Right atrium auricular region (tissue), 2 donors: ENCODE data around the gene SLC17A8. TPM values are rescaled to one million over a fixed set of nuclear protein-coding genes. Genes with fewer than 3 reads are reported as not detected.

Experiments
- DNase-seq: peaks from one replicate; pipeline ENCODE4 v3.0.0-alpha.2; 2019; ENCODE audit warnings: low spot score
- H3K27ac ChIP-seq, 2 donors: fragments of 200-600 bp; sonication (generic); 1 replicate in 1 of 2; 2 replicates in 1 of 2; pipeline ENCODE4 v1.5.1; 2016 to 2019
- H3K27me3 ChIP-seq, 2 donors: fragments of 200-600 bp; sonication (generic); one replicate each; pipeline versions ENCODE4 v1.5.1 to v1.6.0; 2017 to 2019
- H3K36me3 ChIP-seq: fragments of 200-600 bp; sonication (generic); one replicate; pipeline ENCODE4 v1.5.1; 2016
- H3K4me1 ChIP-seq, 2 donors: fragments of 200-600 bp; sonication (generic); one replicate each; pipeline versions ENCODE4 v1.5.1 to v1.6.0; 2017 to 2019
- H3K4me3 ChIP-seq, 2 donors: fragments of 200-600 bp; sonication (generic); 1 replicate in 1 of 2; 2 replicates in 1 of 2; pipeline ENCODE4 v1.5.1; 2017 to 2019; ENCODE audit warnings: mild to moderate bottlenecking in 1 of 2, moderate library complexity in 1 of 2
- H3K9me3 ChIP-seq, 2 donors: fragments of 200-600 bp; sonication (generic); one replicate each; pipeline ENCODE4 v1.5.1; 2019
- CTCF ChIP-seq, 2 donors: fragments of 200-600 bp; sonication (generic); IDR thresholded peaks; one replicate each; pipeline ENCODE4 v1.5.1; 2019; ENCODE audit warnings: antibody characterized with exemption in 2 of 2
- total RNA-seq, 2 donors: library from RNA; depleted of rRNA; stranded (reverse); fragments of >200 nt; gene quantifications; one replicate each; pipeline ENCODE4 v1.1.0, GENCODE V29; 2016

Gene SLC17A8
- total RNA-seq, 2 donors from 2014 or later: not detected

- TF ChIP-seq CTCF (IDR thresholded peaks at IDR 0.05): no peak
- no peak for DNase-seq
- Histone ChIP-seq H3K9me3 (no peaks in the 10 kb centered on the region), H3K27ac (no peak overlapping the region), H3K4me1 (no peaks in the 10 kb centered on the region), H3K36me3 (no peaks in the 10 kb centered on the region), H3K4me3 (no peak overlapping the region), H3K27me3 (no peaks in the 10 kb centered on the region)
Measured at GRCh38 chr12:100468126-100468525, 111.3 kb downstream of the SLC17A8 start.

Other genes with a start within 250 kb of the SLC17A8 start
- 10 to 100 TPM; 15.4 to 19.0 TPM for gene BLTP3B, start 214.2 kb upstream of the SLC17A8 start, total RNA-seq
- gene ACTR6, start 156.3 kb upstream of the SLC17A8 start, total RNA-seq: 10 to 100 TPM; 12.1 to 19.4 TPM
- under 1 TPM in 1 of 2 donors, not detected in 1; 0.44 TPM for gene DEPDC4, start 90.0 kb upstream of the SLC17A8 start, total RNA-seq
- 10 to 100 TPM; 21.1 to 36.9 TPM for gene SCYL2, start 89.9 kb upstream of the SLC17A8 start, total RNA-seq
- not detected for gene NR1H4, start 116.8 kb downstream of the SLC17A8 start, total RNA-seq
- gene GAS2L3, start 216.6 kb downstream of the SLC17A8 start, total RNA-seq: 1 to 10 TPM; 1.2 to 2.2 TPM